GM18507 (cell line): ENCODE measurements around the gene RCOR2.
"Not testable (repeated sequence)": the region's sequence is repeated elsewhere in the genome, so short reads cannot be mapped to it uniquely, and the experiment has no call there.

Experiments
- DNase-seq: peaks from one replicate; pipeline ENCODE4 v3.0.0; 2011; ENCODE audit warnings: low read depth; ENCODE audit not compliant: insufficient read length; ENCODE audit errors: extremely low spot score
- FAIRE-seq: peaks from 2 replicates; lab custom pipeline; 2011; peaks lifted over from hg19 to GRCh38; lab: Jason Lieb, UNC

RCOR2 gene

GRCh38 chr11:63863620-63864019 lies 53.3 kb downstream of the RCOR2 start:
- not testable (repeated sequence) for FAIRE-seq, DNase-seq

DNA sequence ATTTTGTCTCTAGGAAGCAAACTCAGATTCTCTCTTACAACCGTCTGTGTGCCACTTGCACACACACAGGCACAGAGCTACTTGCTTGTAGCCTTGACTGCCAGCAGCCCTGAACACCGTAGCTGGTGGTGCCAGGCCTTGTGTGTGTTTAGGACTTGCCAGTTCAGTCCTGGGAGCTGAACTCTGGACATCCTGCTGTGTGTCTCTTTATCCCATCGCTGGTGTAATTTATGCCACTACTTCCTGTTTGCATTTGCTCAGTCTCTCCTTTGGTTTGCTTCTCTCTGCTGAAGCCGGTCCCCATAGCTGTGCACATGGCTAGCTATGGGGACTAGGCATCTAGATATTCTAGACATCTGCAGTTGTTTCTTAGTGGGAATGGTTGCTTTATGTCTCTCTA lies 54.0 kb downstream of the RCOR2 start:
- FAIRE-seq = no peak
- no peak for DNase-seq
